ENCODE data around the gene EXOC5.
"Not testable (repeated sequence)": the region's sequence is repeated elsewhere in the genome, so short reads cannot be mapped to it uniquely, and the experiment has no call there.

Gene EXOC5

DNA sequence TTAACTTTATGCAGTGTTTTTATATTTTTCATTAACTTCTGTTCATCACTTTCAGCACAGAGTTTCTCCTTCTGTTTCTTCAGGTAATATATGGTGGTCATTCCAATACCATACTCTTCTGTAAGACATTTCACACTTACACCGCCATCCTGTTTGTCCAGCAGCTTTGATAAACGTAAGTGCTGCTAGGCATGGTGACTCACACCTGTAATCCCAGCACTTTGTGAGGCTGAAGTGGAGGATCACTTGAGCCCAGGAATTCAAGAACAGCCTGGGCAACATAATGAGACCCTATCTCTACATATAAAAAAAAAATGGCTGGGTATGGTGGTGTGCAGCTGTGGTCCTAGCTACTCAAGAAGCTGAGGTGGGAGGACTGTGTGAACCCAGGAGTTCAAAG, 55.8 kb downstream of the EXOC5 start:
- H3K27ac ChIP-seq: no peak overlapping the region
- TF ChIP-seq, protein P1, sequence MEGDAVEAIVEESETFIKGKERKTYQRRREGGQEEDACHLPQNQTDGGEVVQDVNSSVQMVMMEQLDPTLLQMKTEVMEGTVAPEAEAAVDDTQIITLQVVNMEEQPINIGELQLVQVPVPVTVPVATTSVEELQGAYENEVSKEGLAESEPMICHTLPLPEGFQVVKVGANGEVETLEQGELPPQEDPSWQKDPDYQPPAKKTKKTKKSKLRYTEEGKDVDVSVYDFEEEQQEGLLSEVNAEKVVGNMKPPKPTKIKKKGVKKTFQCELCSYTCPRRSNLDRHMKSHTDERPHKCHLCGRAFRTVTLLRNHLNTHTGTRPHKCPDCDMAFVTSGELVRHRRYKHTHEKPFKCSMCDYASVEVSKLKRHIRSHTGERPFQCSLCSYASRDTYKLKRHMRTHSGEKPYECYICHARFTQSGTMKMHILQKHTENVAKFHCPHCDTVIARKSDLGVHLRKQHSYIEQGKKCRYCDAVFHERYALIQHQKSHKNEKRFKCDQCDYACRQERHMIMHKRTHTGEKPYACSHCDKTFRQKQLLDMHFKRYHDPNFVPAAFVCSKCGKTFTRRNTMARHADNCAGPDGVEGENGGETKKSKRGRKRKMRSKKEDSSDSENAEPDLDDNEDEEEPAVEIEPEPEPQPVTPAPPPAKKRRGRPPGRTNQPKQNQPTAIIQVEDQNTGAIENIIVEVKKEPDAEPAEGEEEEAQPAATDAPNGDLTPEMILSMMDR (conservative IDR thresholded peaks at IDR 0.05): no peak

DNA sequence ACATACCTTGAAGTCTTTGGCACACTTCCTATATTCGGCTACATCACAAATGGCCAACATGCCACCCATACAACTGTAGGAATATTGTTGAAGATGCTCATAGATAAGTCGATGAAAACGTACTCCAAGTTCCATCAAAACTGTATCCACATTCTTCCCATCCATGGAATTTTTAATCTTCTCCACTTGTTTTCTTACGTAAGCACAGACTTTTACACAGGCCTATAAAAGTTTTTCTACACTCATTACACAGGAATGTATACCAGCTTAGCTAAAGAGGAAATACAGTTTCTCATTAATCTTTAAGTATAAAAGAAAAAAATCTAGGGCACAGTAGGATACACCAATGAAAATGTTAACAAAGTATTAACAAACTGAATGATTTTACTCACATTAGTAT, 59.1 kb downstream of the EXOC5 start:
- no peak overlapping the region for H3K27ac ChIP-seq
- TF ChIP-seq, protein P1 (conservative IDR thresholded peaks at IDR 0.05): no peak

DNA sequence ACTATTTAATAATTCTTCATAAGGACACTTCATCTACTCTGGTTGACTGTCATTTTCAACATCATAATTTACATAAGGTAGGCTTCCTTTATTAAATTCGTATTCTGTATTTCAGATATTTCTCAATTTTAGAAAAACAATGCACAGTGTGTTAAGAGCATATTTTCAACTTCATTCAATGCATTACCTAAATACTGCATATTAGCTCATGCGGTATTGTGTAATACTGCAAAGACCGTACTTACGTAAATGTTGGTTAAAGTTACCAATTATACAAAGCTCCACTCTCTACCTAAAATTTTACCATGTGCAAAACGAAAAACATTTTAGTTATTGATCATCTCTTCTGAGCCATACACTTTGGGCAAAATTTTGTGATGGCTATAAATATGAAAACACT, 62.8 kb downstream of the EXOC5 start:
- TF ChIP-seq, protein P1 (conservative IDR thresholded peaks at IDR 0.05): no peak
- H3K27ac ChIP-seq: no peak overlapping the region

DNA sequence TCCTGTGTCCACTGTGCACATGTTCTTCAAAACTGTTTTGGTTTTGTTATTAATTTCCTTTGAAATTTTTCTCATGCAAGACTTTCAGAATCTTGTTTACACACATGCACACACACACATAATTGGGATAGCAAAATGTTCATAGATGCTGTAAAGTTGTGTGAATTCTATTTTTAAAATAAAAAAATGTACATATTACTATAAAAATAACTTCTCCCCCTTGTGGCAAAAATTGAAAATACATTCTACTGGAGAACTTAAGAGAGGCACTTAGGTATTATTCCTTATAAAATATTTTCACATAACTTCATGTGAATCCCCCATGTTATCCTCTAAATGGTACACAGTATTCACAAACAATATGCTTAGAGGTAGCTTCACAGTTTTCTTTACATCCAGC, 66.0 kb downstream of the EXOC5 start:
- H3K27ac ChIP-seq: not testable (repeated sequence)
- TF ChIP-seq, protein P1 (conservative IDR thresholded peaks at IDR 0.05): peak; percentile 51

DNA sequence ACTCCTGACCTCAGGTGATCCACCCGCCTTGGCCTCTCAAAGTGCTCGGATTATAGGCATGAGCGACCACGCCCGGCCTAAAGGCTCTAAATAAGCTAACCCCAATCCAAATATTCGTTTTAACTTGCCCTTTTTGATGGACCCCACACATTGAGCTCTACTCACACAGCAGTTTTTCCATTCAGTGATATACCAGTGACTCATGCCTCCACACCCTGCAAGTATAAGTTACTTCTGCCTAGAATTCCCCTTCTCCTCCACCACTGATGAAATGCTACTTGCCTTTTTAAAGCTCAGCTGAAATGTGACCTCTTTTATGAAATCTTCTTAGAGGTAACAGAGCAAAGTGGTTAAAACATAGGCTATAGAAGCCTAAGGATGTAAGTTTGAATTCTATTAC, 68.8 kb downstream of the EXOC5 start:
- H3K27ac ChIP-seq: no peak overlapping the region
- TF ChIP-seq, protein P1 (conservative IDR thresholded peaks at IDR 0.05): no peak

DNA sequence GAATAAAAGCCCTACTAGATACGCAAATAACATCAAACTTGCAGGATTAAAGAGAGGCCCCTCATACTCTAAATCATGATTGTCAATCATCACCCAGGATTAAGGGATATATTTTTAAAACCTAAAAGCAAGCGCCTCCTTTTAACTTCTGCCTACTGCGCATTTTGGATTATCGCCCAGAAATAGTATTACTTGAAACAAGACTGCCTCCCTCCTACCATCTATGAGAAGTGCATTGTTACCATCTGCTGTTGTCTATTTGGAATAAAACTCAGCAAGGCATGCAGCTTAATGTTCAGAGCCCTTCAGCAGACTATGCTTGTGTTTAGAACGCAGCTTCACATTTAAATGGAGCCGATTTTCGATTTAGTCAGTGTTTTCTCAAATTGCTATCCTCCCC, 79.6 kb downstream of the EXOC5 start:
- H3K27ac ChIP-seq: no peak overlapping the region

DNA sequence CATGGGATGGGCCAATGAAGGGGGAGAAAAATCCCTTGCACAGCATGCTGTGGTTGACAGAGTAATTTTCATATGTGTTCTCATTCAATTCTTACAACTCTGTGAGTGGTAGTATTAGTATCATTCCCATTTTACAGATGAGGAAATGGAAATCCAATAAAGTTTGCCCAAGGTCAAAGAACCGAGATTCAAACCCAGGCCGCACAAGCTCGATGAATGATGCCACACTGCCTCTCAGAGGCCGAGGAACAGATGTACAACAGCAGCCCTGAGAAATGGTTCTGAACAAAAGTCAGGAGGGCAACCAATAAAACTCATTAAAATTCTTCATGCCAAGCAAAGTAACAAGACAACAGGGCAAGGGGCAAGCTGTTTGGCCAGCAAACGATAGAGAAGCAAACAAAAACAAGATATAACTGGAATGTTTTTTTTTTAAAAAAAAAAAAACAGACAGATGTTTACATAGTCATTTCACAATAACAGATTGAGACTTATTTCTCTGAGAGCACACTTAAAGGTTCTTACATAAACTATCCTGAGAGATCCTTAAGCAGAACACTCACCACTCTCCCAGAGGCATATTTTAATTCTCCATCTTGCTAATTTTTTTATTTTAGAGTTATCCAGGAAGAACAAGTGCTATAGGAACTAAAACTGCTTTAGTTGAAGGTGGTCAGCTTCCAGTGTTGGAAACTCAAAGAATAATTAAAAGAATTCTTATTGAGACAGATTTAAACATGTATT, 85.8 kb downstream of the EXOC5 start:
- H3K27ac ChIP-seq: no peak overlapping the region
- TF ChIP-seq, protein P1 (conservative IDR thresholded peaks at IDR 0.05): peak; percentile 73

More for the DNA sequence above, 79.6 kb downstream of the EXOC5 start:
- TF ChIP-seq, protein P1 (conservative IDR thresholded peaks at IDR 0.05): peak; percentile 74

Data from VCaP (cell line).